WTC11 (cell line): ENCODE measurements around the gene PSEN1. TPM values are rescaled to one million over a fixed set of nuclear protein-coding genes. Genes with fewer than 3 reads are reported as not detected.

Experiments
- ATAC-seq: fragments of 200-7000 bp; cut with Tn5 transposase; 2 replicates; pipeline ENCODE4 v1.10.0; 2021; ENCODE audit warnings: mild to moderate bottlenecking, moderate library complexity
- CTCF ChIA-PET: fragments of 300-600 bp; sonication (Branson Sonifier 250); formaldehyde crosslinking; loops from one replicate; lab custom pipeline; 2021; ENCODE audit warnings: antibody characterized with exemption; lab: Charles Lee
- POLR2A ChIA-PET: fragments of 350-600 bp; sonication (Branson Sonifier 250); formaldehyde crosslinking; loops from one replicate; lab custom pipeline; 2021; ENCODE audit warnings: antibody characterized with exemption; lab: Charles Lee
- DNase-seq: peaks from one replicate; pipeline ENCODE4 v3.0.0; 2021; ENCODE audit warnings: low spot score
- H3K27ac Mint-ChIP-seq: 2 replicates; pipeline ENCODE4 v1.8.0; 2021; ENCODE audit warnings: mixed read lengths
- H3K27me3 Mint-ChIP-seq: 2 replicates; pipeline ENCODE4 v1.8.0; 2021; ENCODE audit warnings: low read depth, mild to moderate bottlenecking, moderate library complexity, mixed read lengths
- H3K36me3 Mint-ChIP-seq: 2 replicates; pipeline ENCODE4 v1.8.0; 2021; ENCODE audit warnings: mixed read lengths
- H3K4me1 Mint-ChIP-seq: 2 replicates; pipeline ENCODE4 v1.8.0; 2022; ENCODE audit warnings: mixed read lengths
- H3K4me3 Mint-ChIP-seq: 2 replicates; pipeline ENCODE4 v1.8.0; 2021; ENCODE audit warnings: mild to moderate bottlenecking, moderate library complexity, mixed read lengths
- H3K9me3 Mint-ChIP-seq: 2 replicates; pipeline ENCODE4 v1.8.0; 2021; ENCODE audit warnings: mixed read lengths
- ATF2 ChIP-seq: sonication (generic); formaldehyde crosslinking; IDR thresholded peaks from 2 replicates; pipeline ENCODE4 v1.8.1; 2022; ENCODE audit warnings: low read depth, missing genetic modification reagents, borderline replicate concordance
- ATF3 ChIP-seq: sonication (generic); formaldehyde crosslinking; conservative IDR thresholded peaks from 2 replicates; pipeline ENCODE4 v1.8.1; 2022; ENCODE audit warnings: mild to moderate bottlenecking, missing genetic modification reagents
- HMGA2 ChIP-seq: fragments of 250-450 bp; sonication (Bioruptor Pico); IDR thresholded peaks from 2 replicates; pipeline ENCODE4 v1.4.0; 2021; ENCODE audit warnings: mild to moderate bottlenecking, moderate library complexity
- HMGXB4 ChIP-seq: sonication (generic); formaldehyde crosslinking; IDR thresholded peaks from 2 replicates; pipeline ENCODE4 v1.8.1; 2023; ENCODE audit warnings: mild to moderate bottlenecking, moderate library complexity, missing genetic modification reagents
- RORB ChIP-seq: fragments of 250-450 bp; sonication (Bioruptor Pico); IDR thresholded peaks from 2 replicates; pipeline ENCODE4 v1.9.0; 2021; ENCODE audit warnings: mild to moderate bottlenecking
- USF2 ChIP-seq: sonication (generic); formaldehyde crosslinking; IDR thresholded peaks from 2 replicates; pipeline ENCODE4 v1.8.1; 2023; ENCODE audit warnings: mild to moderate bottlenecking, missing genetic modification reagents, moderate library complexity
- ZMAT4 ChIP-seq: fragments of 250-450 bp; sonication (Bioruptor Pico); IDR thresholded peaks from 2 replicates; pipeline ENCODE4 v1.9.0; 2021; ENCODE audit warnings: mild to moderate bottlenecking
- ZNF138 ChIP-seq: sonication (generic); formaldehyde crosslinking; conservative IDR thresholded peaks from 2 replicates; pipeline ENCODE4 v1.8.1; 2022; ENCODE audit warnings: mild to moderate bottlenecking, moderate library complexity, missing genetic modification reagents
- ZNF423 ChIP-seq: fragments of 250-450 bp; sonication (Bioruptor Pico); IDR thresholded peaks from 2 replicates; pipeline ENCODE4 v2.1.2; 2022; ENCODE audit warnings: mild to moderate bottlenecking, moderate library complexity
- ZNF512 ChIP-seq: sonication (generic); formaldehyde crosslinking; IDR thresholded peaks from 2 replicates; pipeline ENCODE4 v1.8.1; 2022; ENCODE audit warnings: missing genetic modification reagents, borderline replicate concordance
- total RNA-seq: library from RNA; stranded (reverse); gene quantifications from 3 replicates; pipeline ENCODE4 v1.2.3, GENCODE V29; 2021
- TF ChIP-seq, protein P1 (sequence below): sonication (generic); formaldehyde crosslinking; IDR thresholded peaks from 2 replicates; pipeline ENCODE4 v1.8.0; 2023; ENCODE audit warnings: missing genetic modification reagents, mild to moderate bottlenecking, borderline replicate concordance

Gene PSEN1
- total RNA-seq, 1 experiment from 2014 or later = 26.6 TPM

- CTCF ChIA-PET = no interaction called here
- TF ChIP-seq ATF3 (CRISPR knock-in tag) = no peak
- no peak for TF ChIP-seq HMGA2 (CRISPR knock-in tag)
- no peak overlapping the region for H3K4me3 Mint-ChIP-seq
- H3K36me3 Mint-ChIP-seq = peaks cover 54% of the 10 kb centered on the region
- POLR2A ChIA-PET = no interaction called here
- ATAC-seq (no peak), DNase-seq (no peak)
- H3K4me1 Mint-ChIP-seq = no peaks in the 10 kb centered on the region
- H3K9me3 Mint-ChIP-seq = peaks cover 4% of the 10 kb centered on the region
- H3K27me3 Mint-ChIP-seq = no peaks in the 10 kb centered on the region
- H3K27ac Mint-ChIP-seq = no peak overlapping the region
Measured at GRCh38 chr14:73208846-73209245, 72.5 kb downstream of the PSEN1 start.

- Mint-ChIP-seq H3K9me3 (peaks cover 4% of the 10 kb centered on the region), H3K4me3 (no peak overlapping the region), H3K36me3 (peaks cover 54% of the 10 kb centered on the region), H3K4me1 (no peaks in the 10 kb centered on the region), H3K27ac (no peak overlapping the region), H3K27me3 (no peaks in the 10 kb centered on the region)
- ChIA-PET CTCF (interaction anchor here (0.7 kb wide), 1 partner anchor 15 kb away, joined by 3 read pairs; no protein-coding TSS in a partner anchor), POLR2A (no interaction called here)
- TF ChIP-seq USF2 (CRISPR knock-in tag) (no peak), RORB (CRISPR knock-in tag) (no peak)
- TF ChIP-seq, protein P1, sequence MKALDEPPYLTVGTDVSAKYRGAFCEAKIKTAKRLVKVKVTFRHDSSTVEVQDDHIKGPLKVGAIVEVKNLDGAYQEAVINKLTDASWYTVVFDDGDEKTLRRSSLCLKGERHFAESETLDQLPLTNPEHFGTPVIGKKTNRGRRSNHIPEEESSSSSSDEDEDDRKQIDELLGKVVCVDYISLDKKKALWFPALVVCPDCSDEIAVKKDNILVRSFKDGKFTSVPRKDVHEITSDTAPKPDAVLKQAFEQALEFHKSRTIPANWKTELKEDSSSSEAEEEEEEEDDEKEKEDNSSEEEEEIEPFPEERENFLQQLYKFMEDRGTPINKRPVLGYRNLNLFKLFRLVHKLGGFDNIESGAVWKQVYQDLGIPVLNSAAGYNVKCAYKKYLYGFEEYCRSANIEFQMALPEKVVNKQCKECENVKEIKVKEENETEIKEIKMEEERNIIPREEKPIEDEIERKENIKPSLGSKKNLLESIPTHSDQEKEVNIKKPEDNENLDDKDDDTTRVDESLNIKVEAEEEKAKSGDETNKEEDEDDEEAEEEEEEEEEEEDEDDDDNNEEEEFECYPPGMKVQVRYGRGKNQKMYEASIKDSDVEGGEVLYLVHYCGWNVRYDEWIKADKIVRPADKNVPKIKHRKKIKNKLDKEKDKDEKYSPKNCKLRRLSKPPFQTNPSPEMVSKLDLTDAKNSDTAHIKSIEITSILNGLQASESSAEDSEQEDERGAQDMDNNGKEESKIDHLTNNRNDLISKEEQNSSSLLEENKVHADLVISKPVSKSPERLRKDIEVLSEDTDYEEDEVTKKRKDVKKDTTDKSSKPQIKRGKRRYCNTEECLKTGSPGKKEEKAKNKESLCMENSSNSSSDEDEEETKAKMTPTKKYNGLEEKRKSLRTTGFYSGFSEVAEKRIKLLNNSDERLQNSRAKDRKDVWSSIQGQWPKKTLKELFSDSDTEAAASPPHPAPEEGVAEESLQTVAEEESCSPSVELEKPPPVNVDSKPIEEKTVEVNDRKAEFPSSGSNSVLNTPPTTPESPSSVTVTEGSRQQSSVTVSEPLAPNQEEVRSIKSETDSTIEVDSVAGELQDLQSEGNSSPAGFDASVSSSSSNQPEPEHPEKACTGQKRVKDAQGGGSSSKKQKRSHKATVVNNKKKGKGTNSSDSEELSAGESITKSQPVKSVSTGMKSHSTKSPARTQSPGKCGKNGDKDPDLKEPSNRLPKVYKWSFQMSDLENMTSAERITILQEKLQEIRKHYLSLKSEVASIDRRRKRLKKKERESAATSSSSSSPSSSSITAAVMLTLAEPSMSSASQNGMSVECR (CRISPR knock-in tag) = no peak
- no peak for DNase-seq
- no peak for ATAC-seq
Measured at GRCh38 chr14:73209953-73210352, 73.6 kb downstream of the PSEN1 start.

- Mint-ChIP-seq H3K4me3 (no peak overlapping the region), H3K4me1 (no peaks in the 10 kb centered on the region), H3K27ac (no peak overlapping the region), H3K36me3 (peaks cover 43% of the 10 kb centered on the region), H3K9me3 (peaks cover 4% of the 10 kb centered on the region), H3K27me3 (no peaks in the 10 kb centered on the region)
- POLR2A ChIA-PET = interaction anchor here (0.6 kb wide), 1 partner anchor 260 kb away, joined by 3 read pairs; no protein-coding TSS in a partner anchor
- CTCF ChIA-PET = interaction anchor here (1.1 to 1.3 kb wide), 3 partner anchors 21 to 84 kb away, joined by 4 to 5 read pairs (median 4); no protein-coding TSS in a partner anchor
- DNase-seq (no peak), ATAC-seq (no peak)
- TF ChIP-seq, protein P1 (CRISPR knock-in tag) = no peak
- TF ChIP-seq HMGXB4 (CRISPR knock-in tag) = no peak
- no peak for TF ChIP-seq ZNF512 (CRISPR knock-in tag)
- TF ChIP-seq ATF2 = no peak
- TF ChIP-seq USF2 (CRISPR knock-in tag) = no peak
- no peak for TF ChIP-seq ZNF423
- TF ChIP-seq ZMAT4 (CRISPR knock-in tag) = no peak
- TF ChIP-seq ZNF138 (CRISPR knock-in tag) = no peak
Measured at GRCh38 chr14:73211251-73212040, 75.1 kb downstream of the PSEN1 start.
